Activated CD8-positive, alpha-beta memory T cell treated with anti-CD3 and anti-CD28 coated beads, Interleukin-2, amount 50 U/mL, for 1 hour (primary cell): Measurements from ENCODE around the gene ARFGAP3.

Source experiments
- DNase-seq: peaks from one replicate; pipeline ENCODE4 v3.0.0-alpha.2; 2020; ENCODE audit errors: extremely low read depth

The ARFGAP3 gene

GRCh38 chr22:42862045-42862734, 5.1 kb upstream of the ARFGAP3 start:
- DNase-seq: no peak

GRCh38 chr22:42860968-42861367, 3.9 kb upstream of the ARFGAP3 start:
- no peak for DNase-seq

GRCh38 chr22:42857845-42858481, 890 bp upstream of the ARFGAP3 start:
- DNase-seq: no peak

- no peak for DNase-seq
Measured at GRCh38 chr22:42856179-42856864, 751 bp downstream of the ARFGAP3 start.

GRCh38 chr22:42855721-42856120, 1.4 kb downstream of the ARFGAP3 start:
- DNase-seq: no peak

- no peak for DNase-seq
Measured at GRCh38 chr22:42855211-42855610, 1.9 kb downstream of the ARFGAP3 start.

- no peak for DNase-seq
Measured at GRCh38 chr22:42848941-42849550, 8.0 kb downstream of the ARFGAP3 start.

GRCh38 chr22:42847110-42847509, 10.0 kb downstream of the ARFGAP3 start:
- no peak for DNase-seq

GRCh38 chr22:42844756-42845155, 12.3 kb downstream of the ARFGAP3 start:
- no peak for DNase-seq

GRCh38 chr22:42842658-42843370, 14.3 kb downstream of the ARFGAP3 start:
- no peak for DNase-seq

- no peak for DNase-seq
Measured at GRCh38 chr22:42841444-42841843, 15.6 kb downstream of the ARFGAP3 start.

GRCh38 chr22:42837556-42837955, 19.5 kb downstream of the ARFGAP3 start:
- no peak for DNase-seq

GRCh38 chr22:42836026-42836425, 21.0 kb downstream of the ARFGAP3 start:
- no peak for DNase-seq

GRCh38 chr22:42834177-42834949, 22.7 kb downstream of the ARFGAP3 start:
- no peak for DNase-seq

- DNase-seq: no peak
Measured at GRCh38 chr22:42833104-42833503, 24.0 kb downstream of the ARFGAP3 start.

GRCh38 chr22:42831712-42832111, 25.4 kb downstream of the ARFGAP3 start:
- no peak for DNase-seq

- DNase-seq: no peak
Measured at GRCh38 chr22:42830161-42830560, 26.9 kb downstream of the ARFGAP3 start.

GRCh38 chr22:42829302-42829701, 27.8 kb downstream of the ARFGAP3 start:
- no peak for DNase-seq

GRCh38 chr22:42825796-42826195, 31.3 kb downstream of the ARFGAP3 start:
- DNase-seq: no peak

GRCh38 chr22:42821386-42821785, 35.7 kb downstream of the ARFGAP3 start:
- no peak for DNase-seq
